HG02610 (cell line): Measurements from ENCODE around the gene DNAJC15.
A peak's percentile ranks its signal among the peaks of the same experiment; 100 is the strongest.

ENCODE experiments used
- ATAC-seq: cut with Tn5 transposase; IDR thresholded peaks from one replicate; pipeline ENCODE4 v1.9.1; 2021; ENCODE audit warnings: mild to moderate bottlenecking, moderate library complexity; ENCODE audit not compliant: unreplicated experiment

Gene DNAJC15

DNA sequence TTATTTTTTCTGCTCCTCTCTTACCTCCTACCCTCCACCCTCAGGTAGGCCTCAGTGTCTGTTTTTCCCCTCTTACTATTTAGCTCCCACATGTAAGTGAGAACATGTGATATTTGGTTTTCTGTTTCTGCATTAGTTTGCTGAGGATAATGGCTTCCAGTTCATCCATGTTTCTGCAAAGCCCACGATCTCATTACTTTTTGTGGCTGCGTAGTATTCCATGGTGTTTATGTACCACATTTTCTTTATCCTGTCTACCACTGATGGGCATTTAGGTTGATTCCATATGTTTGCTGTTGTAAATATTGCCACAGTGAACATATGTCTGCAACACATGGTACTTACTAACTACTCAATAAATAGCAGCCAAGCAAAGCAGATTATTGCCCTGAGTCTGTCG lies 56.8 kb downstream of the DNAJC15 start:
- no peak for ATAC-seq

DNA sequence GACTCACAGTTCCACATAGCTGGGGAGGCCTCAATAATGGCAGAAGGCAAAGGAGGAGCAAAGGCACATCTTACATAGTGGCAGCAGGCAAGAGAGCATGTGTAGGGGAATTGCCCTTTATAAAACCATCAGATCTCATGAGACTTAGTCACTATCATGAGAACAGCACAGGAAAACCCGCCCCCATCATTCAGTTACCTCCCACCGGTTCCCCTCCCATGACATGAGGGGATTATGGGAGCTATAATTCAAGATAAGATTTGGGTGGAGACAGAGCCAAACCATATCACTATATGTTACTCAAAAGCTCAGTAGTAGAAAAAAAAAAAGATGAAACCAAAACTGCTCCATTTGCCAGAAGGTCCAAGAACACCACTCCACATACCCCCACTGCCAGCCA lies 58.5 kb downstream of the DNAJC15 start:
- no peak for ATAC-seq

DNA sequence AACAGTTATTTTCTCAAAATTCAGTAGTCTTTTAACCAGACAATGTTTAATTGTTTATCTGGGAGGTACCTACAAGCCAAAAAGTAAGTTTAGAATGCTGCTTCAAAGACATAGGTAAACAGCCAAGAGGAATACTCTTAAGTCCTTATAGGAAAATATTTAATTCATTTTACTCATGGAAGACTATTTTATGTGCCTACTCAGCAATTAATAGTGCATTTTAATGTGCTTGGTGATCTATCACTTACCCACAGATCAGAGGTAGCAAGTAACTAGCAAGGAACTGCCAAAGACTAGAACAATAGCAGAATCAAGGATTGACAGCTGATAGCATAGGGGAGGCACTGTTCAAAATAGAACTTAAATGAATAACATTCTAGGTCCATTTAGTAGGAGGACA lies 60.4 kb downstream of the DNAJC15 start:
- no peak for ATAC-seq

DNA sequence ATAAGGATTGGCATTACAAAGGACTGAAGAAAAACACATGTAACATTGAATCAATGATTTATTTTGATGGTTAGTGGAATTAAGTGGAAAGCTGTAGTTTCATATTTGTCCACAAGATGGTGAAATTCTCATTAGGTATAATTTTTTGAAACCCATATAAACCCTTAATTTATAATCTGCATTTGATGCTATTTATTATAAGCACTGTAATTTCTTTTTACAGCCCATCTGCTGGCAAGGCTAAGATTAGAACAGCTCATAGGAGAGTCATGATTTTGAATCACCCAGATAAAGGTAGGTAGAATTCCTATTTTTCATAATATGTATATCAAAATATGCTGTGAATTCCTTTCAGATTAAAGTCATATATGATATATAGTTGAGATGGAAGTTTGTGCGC lies 62.2 kb downstream of the DNAJC15 start:
- no peak for ATAC-seq

DNA sequence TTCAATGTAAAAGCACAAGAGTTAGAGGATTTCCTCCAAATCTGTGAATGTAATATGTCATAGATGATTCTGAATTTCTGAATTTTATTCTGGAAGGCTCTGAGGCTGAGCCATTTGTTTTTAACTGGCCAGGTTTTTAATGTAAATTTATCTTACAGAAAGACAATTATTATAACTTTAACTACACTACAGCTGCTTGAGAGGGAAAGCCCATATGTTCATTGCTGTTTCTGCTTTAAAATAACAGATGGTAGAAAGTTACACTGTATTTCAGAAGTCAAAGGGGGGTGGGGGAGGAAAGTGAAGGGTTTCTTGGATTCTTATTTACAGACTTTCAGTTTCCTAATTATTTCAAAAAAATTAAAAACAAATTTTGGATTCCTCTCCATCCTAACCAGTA lies 62.8 kb downstream of the DNAJC15 start:
- no peak for ATAC-seq

DNA sequence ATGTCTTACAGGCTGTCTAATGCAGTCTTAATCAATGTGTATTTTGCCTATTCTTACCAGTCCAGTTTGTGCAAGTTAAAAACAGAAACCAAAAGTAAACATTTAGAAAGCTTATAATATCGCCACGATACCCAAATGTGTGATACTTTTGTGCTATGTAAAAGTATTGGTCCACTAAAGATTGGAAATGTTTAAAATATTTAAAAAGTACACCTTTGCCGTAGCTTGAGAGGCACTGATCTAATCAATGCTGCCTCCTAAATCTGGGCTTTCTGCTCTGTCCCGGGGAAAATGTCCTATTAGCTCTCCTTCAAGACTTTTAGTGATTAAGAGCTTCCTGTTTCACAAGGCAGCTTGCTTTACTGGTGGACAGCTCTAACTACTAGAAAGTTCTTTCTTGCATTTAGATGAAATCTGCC lies 64.7 kb downstream of the DNAJC15 start:
- no peak for ATAC-seq

DNA sequence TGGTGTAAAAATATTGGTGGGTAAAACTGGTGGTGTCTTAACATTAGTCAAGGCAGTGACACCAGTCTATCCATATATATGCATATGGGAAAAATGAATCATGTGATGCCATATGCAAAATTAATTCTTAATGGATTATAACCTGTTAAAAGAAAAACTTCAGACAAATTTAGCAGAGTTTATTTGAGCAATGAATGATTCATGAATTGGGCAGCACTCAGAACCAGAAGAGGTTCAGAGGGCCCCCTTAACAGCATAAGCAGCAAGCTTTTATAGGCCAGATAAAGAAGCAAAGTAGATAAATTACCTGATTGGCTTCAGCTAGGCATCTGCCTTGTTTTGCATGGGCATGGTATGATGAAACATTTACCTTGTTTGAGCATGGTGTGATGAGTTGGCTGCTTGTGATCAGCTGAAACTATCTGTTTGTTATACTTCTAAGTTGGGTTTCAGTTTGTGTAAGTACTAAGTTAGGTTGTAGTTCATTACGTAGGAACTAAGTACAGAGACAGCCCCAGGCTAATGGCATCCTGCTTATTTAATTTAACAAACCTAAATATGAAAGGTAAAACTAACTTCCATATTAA lies 66.6 kb downstream of the DNAJC15 start:
- no peak for ATAC-seq

DNA sequence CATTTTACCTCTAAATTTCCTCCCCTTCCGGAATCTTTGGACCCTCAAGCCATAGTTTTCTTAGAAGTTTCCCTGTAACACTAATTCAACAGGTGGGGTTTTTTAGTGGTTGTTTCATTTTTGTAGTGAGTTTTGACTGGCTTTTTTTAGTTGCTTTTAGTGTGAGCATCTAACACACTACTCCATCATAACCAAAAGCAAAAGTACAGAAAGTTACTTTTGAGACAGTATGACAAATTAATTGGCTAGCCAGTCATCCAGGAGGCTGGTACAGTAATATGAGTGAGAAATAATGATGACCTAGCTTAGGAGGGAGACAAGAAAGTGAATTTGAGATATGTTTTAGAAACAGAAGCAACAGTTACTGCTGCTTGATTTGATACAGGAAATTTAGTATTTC lies 71.5 kb downstream of the DNAJC15 start:
- peak; percentile 98 for ATAC-seq

DNA sequence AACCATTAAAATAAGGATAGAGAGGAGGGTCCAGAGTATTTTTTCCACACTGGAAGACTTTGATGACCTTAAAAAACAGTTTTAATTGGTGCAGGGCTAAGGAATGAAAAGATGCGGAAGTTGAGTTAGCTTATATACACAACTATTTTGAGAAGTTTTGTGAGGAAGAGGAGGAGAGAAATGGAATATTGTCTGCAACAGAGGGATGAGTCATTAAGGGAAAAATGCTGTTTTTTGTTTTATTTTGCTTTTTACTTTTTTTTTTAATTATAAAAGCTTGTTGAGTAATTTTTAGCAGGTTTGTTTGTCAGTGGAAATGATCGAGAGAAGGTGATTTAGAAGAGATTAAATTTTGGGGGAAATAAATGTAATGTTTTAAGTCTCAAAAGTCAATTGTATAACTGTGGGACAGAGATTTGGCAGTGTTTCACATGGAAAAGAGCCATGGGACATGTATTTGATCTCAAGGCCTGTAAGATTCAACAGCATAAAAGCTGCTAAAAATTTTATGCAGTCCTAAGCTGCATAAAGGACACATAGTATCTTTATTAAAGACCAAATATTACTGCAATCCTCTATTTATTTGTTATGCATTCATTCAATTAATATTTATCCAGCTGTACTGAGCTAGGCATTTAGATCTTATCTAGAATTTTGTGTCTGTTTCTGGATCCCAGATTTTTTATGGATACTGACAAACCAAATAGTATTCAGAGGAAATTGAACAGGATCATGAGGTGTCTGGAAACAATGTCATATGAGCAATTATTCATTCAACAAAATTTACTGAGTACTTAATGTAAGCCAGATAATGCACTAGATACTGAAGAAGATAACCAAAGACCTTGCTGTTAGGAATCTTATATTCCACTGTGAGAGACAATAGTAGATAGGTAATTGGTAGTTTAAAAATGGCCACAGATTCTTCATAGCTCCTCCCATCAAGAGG lies 72.7 kb downstream of the DNAJC15 start:
- ATAC-seq: no peak

DNA sequence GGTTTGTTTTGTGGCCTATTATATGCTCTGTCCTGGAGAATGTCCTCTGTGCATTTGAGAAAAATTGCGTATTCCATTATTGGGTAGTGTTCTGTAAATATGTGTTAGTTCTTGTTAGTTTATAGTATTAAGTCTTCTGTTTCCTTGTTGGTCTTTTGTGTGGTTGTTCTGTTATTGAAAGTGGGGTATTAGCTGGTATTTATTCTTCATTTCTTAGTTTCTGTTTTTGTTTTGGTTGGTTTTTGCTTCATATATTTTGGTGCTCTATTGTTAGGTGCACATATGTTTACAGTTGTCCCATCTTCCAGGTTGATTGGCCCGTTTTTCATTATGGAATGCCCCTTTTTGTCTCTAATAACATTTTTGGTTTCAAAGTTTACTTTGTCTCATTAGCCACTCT lies 77.3 kb downstream of the DNAJC15 start:
- no peak for ATAC-seq

DNA sequence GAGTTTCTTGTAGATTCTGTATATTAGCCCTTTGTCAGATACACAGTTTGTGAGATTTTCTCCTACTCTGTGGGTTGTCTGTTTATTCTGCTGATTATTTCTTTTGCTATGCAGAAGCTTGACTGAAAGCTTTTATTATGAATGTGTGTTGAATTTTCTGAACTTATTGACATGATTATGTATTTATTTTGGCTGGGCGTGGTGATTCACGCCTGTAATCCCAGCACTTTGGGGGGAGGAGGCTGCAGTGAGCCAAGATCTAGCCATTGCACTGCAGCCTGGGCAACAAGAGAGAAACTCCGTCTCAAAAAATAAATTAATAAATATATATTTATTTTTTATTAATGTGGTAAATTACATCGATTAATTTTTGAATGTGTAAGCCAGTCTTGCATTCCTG lies 78.9 kb downstream of the DNAJC15 start:
- no peak for ATAC-seq

DNA sequence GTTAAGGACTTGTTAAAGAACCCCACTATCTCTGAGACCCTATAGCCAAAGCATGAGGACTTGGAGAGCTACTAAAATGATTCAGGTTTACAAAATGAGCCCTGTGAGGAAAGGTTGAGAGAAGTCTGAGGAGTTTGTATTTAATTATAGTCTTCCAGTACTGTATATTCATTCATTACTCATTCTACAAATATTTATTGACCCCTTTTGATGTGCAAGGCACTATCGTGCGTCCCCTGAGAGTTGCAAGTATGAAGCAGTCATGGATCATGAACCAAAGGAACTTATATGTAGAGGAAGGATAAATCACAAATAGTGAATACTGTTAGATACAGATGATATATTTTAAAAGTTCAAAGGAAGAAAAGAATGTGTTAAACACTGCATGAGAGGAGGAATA lies 84.4 kb downstream of the DNAJC15 start:
- no peak for ATAC-seq

DNA sequence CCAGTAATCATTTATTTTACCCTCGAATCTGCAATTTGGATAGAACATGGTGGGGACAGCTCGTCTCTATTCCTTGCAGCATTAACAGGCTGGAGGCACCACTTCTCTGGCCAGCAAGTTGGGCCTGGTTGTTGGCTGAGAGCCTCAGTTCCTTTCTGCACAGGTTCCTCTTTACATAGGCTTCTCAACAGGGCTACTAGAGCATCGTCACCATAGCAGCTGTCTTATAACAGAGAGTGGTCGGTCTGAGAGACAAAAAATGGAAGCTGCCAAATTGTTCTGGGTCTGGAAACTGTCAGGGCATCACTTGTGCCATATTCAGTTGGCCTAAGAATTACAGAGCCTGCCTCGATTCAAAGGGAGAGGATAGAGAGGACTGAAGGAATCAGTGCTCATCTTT lies 86.7 kb downstream of the DNAJC15 start:
- no peak for ATAC-seq

DNA sequence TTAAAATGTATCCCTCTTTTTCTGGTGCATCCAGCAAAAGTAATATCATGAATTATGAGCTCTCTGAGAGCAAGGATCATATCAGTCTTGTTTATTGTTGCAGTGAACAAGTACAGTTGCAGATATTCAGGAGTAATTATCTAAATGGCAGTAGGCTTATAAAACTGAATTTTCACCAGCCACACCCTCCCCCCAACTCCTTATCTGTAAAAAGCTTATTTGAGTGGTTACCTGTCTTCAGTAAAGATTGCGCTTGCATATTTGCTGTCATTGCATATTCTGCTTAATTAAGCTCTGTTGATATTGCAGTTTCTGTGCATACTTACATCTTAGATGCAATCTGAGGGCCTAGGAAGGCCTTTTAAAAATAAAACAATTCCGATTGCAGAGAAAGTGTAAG lies 87.3 kb downstream of the DNAJC15 start:
- ATAC-seq: no peak

DNA sequence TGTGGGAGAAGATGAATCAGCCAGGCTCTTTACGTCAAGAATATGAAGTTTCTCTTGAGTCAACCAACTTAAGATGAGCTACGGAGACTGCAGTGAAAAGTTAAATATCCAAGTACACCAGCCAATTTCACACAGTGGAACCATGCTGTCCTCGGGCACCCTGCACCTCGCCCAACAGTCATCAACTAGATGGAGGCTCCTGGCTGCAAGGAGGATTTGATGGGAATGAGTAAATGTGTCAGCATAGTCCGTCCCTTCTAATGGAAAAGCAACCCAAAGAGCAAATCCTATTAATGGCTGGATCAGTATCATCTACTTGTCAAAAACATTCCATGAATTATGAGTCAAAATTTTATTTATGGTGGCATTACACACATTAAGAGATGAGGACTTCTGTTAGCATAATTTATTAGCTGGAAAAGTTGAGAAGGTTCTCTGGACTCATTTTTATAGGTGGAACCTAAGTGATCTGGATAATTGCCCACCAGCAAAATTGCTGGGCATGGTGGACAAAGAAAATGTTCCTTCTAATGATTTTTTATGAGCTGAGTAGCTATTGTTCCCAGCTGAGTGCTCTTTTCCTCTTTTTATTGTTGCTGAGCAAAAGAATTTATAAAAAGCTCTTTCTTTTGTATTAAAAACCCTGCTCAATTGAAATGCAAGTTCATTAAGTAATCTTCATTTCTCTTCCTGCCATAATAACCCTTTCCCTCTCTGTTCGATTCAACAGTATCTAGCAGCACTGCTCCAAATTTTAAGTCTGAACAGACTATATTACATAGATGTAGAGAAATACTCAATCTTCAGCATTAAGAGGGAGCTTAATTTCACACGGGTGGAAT lies 88.4 kb downstream of the DNAJC15 start:
- ATAC-seq: no peak

DNA sequence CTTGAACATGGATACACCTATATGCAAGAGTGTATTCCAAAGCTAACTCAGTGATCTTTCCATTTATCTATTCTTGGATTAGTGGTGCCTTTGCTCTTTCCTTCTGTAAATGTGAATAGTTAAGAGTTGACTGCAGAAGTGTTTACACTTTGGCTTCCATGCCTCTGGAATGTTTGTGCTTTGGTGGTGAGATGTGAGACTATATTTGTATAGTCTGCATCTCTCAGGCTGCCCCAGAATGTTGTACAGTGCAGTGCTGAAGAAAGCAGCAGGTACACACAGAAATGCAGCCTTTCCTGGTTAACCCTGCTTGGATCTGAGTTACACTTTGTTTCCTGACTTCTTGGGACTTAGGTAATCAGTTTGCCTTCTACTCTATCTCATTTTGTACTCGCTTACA lies 90.2 kb downstream of the DNAJC15 start:
- ATAC-seq: no peak

DNA sequence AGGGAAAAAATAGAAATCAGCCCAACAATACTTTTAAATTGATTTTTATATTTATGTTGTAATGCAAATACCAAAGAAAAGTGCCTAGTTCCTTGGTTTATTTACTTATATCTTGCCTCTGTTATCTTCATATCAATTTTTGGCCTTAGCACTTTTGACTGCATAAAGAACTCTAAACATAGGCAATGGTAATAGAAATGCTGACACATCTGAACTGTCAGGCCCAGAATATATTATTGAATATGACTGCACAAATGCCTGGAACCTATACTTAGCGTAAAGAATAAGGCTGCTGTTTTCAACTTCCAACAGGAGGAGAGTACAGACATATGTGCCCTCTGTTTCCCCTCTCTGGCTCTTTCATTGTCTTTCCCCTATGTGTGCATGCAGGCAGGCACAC lies 91.1 kb downstream of the DNAJC15 start:
- no peak for ATAC-seq

DNA sequence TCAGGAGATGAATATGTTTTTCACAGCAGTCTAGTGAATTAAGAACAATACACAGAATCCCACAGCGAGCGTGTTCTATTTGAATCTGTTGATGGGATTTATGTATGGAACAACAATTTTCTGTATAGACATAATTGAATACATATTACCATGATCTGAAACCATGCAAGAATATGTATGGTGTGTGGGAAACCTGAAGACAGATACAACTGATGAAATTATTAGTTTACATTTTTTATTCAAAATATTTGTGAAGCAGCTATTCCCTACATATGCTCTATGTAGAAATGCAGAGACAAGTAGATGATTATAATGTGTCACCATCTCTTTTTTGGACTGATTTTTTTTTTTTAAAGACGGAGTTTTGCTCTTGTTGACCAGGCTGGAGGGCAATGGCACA lies 91.8 kb downstream of the DNAJC15 start:
- no peak for ATAC-seq

DNA sequence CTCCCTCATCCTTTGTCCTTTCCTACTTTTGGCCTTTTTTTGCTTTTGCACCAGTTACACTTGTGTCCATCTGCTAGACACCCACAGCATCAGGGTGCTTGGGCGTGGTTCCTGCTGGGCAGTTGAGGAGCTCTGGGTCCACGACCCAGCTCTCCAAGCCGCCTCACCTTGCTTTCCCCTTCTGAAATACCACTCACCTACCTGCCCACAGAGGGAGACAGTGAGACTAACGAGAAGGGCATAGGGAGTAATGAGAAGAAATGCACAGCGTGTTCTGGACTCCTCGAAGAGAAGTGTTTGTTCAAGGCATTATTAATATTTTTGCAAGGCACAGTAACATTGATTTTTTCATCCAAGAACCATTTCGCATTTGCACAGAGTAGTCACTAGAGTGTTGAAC lies 92.9 kb downstream of the DNAJC15 start:
- ATAC-seq: no peak

DNA sequence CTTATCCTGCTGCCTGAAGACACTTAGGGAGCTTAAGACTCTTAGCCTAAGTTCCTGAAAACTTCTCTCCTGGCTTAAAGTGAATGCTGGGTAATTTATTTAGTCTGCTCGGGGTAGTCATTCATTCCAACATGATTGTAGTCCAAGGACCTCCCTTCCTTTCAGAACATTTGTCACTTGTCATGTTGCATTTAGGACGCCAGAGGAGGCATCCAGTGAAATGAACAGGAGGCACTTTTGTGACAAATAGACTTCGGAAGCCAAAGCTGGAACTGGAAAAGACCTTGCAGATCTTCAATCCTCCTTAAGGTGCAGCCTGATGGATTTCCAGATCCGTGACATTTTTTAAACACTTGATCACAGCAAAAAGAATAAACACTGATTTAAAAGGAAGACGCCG lies 95.1 kb downstream of the DNAJC15 start:
- no peak for ATAC-seq

DNA sequence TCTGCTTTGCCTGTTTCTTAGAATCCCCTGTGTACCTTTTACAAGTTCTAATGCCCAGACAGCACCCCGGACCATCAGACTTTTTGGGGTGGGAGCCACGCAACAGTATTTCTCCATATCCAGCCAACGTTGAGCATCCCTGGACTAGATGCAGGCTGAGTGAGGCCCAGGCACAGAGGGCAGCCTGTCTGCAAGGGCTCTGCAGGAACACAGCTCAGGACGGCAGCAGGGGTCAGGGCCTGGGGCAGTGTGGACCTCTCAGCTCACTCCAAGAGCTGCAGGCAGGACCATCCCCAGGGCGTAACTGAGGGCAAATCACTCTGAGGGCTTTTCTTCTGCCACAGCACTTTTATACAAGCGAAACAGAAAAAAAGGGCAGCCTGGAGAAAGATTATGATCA lies 95.8 kb downstream of the DNAJC15 start:
- no peak for ATAC-seq

DNA sequence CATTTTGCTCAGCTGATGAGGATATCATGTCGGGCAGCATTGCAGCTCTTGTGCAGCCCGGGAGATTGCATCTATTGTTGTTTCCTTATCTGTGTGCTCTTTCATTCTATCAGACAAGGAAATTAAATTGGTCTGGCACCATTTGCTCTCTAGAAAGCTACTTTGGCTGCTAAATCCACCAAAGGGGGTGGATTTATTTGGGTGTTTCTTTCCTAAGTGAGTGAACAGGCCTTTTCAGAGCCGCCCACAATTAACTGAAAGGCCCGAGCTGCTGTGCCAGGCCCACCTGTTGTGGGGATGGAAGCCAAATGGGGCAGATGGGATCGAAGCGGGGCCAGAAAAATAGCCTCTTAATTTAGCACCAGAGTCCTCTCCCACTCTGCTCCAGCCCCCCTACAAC lies 99.4 kb downstream of the DNAJC15 start:
- ATAC-seq: no peak
